ENCODE results near the gene ACTL10. TPM values are rescaled to one million over a fixed set of nuclear protein-coding genes. Genes with fewer than 3 reads are reported as not detected.

The ACTL10 gene
- total and polyA plus RNA-seq, 2 of the 13 experiments (the other 11 are each of a cell fraction or from before 2014, with no cell fraction given): not detected

- TF ChIP-seq BRF2 (CRISPR knock-in tag; IDR thresholded peaks at IDR 0.05): 0 out of 2 replicates have a peak, but pooled peaks have one; percentile 45
- TF ChIP-seq GATA4 (IDR thresholded peaks at IDR 0.05; ENCODE audit: borderline replicate concordance, low read depth): no peak
- peak; percentile 68 to 92 for TF ChIP-seq POLR2A (IDR thresholded peaks at IDR 0.05; ENCODE audit: insufficient read depth in 1 of 2, low read depth in 2 of 2, low read length in 2 of 2)
- TF ChIP-seq DDIT3 (CRISPR knock-in tag; IDR thresholded peaks at IDR 0.05): no peak
- no peak for TF ChIP-seq ATF1 (CRISPR knock-in tag; IDR thresholded peaks at IDR 0.05)
- TF ChIP-seq ZNF501 (CRISPR knock-in tag; IDR thresholded peaks at IDR 0.05): peak; percentile 74
- TF ChIP-seq FOSL1 (CRISPR knock-in tag; IDR thresholded peaks at IDR 0.05; ENCODE audit: borderline replicate concordance): no peak
- peak; percentile 66 for TF ChIP-seq ZNF230 (CRISPR knock-in tag; IDR thresholded peaks at IDR 0.05)
- peak; percentile 36; the same call in 1 of the 2 replicates for TF ChIP-seq ZNF772 (CRISPR knock-in tag; IDR thresholded peaks at IDR 0.05)
- no peak for TF ChIP-seq CBX2 (IDR thresholded peaks at IDR 0.05; ENCODE audit: low read depth, low read length)
- TF ChIP-seq CBX2 (CRISPR knock-in tag; IDR thresholded peaks at IDR 0.05; ENCODE audit: low read depth): 0 out of 2 replicates have a peak, but pooled peaks have one; percentile 21
- no peak; the same call in none of the 2 replicates for TF ChIP-seq ZNF296 (CRISPR knock-in tag; conservative IDR thresholded peaks at IDR 0.05)
- TF ChIP-seq JUNB (CRISPR knock-in tag; IDR thresholded peaks at IDR 0.05; ENCODE audit: borderline replicate concordance): no peak
- peak; percentile 90 for TF ChIP-seq PAX8 (CRISPR knock-in tag; IDR thresholded peaks at IDR 0.05; ENCODE audit: borderline replicate concordance)
- no peak for TF ChIP-seq TCF12 (IDR thresholded peaks at IDR 0.05)
- TF ChIP-seq TCF12 (CRISPR knock-in tag; IDR thresholded peaks at IDR 0.05): peak; percentile 71
- TF ChIP-seq CHD4 (IDR thresholded peaks at IDR 0.05; ENCODE audit: borderline replicate concordance, low read length): no peak
- no peak for TF ChIP-seq PRDM4 (CRISPR knock-in tag; IDR thresholded peaks at IDR 0.05; ENCODE audit: borderline replicate concordance)
- no peak for TF ChIP-seq SETDB1 (CRISPR knock-in tag; IDR thresholded peaks at IDR 0.05; ENCODE audit: borderline replicate concordance)
- no peak for TF ChIP-seq BORCS8-MEF2B (CRISPR knock-in tag; IDR thresholded peaks at IDR 0.05)
- no peak for TF ChIP-seq ZNF234 (CRISPR knock-in tag; conservative IDR thresholded peaks at IDR 0.05)
- peak; percentile 54; the same call in 1 of the 2 replicates for TF ChIP-seq GATAD1 (CRISPR knock-in tag; IDR thresholded peaks at IDR 0.05)
- TF ChIP-seq POGK (CRISPR knock-in tag; conservative IDR thresholded peaks at IDR 0.05): peak; percentile 5
Observed at GRCh38 chr20:33674294-33675135, 7.8 kb downstream of the ACTL10 start, which contains the start of gene NECAB3 (continued).
